ENCODE results near the gene MED26.

The MED26 gene

GRCh38 chr19:16611121-16611520 is 16.9 kb downstream of the MED26 start:
- no peak for DNase-seq

- DNase-seq, result no peak
These were observed 18.3 kb downstream of the MED26 start for GRCh38 chr19:16609511-16610200.

- no peak for DNase-seq
These were observed 19.7 kb downstream of the MED26 start for GRCh38 chr19:16608290-16608739.

GRCh38 chr19:16607819-16608218 is 20.2 kb downstream of the MED26 start:
- no peak for DNase-seq

GRCh38 chr19:16605553-16605994 is 22.4 kb downstream of the MED26 start:
- DNase-seq, result no peak

- DNase-seq, result no peak
These were observed 22.9 kb downstream of the MED26 start for GRCh38 chr19:16605115-16605514.

DNA sequence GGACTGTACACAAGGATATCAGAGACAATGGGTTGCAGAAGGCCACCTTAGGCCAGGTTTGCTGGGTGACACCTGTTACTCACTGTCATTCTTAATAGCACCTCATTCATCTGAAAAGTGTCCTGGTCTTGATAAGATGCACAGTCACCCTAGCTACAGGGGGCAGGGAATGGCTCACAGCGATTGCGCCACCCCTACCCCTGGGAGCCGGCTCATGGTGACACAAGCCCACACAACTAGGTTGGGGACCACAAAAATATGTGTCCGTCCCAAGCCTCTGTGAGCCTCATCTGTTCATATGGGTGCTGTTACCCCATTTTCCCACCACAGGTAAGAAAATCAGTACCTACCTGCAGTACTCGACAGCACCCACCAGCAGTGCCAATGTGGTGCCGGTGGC is 23.4 kb downstream of the MED26 start:
- no peak for DNase-seq

GRCh38 chr19:16603090-16603489 is 24.9 kb downstream of the MED26 start:
- no peak for DNase-seq

DNA sequence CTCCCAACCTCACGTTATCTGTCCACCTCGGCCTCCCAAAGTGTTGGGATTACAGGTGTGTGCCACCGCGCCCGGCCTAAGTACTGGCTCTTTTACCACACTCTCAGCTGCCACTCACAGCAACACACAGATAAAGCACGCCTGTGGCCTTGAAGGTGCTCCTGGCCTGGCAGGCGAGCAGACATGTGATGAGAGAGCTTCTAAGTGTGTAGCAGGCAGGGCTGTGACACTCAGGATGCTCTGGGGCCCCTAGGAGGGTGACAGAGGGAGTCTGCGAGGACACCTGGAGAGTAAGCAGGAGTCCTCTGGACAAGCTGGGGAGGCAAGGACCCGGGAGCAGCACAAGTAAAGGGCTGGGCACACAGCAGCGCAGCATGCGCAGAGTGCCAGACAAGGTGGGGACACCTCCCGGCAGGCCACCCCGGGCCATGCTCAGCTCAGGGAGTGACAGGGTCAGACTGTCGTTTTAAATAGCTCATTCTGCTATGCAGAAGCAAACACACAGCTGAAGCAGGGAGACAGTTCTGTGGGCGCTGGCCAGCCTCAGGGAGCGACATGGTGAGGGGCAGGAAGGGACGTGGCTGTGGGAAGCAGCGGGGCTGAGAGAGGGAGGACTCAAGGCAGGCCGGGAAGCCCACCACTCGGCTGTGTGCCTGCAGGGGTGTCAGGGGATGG is 26.5 kb downstream of the MED26 start:
- DNase-seq, result no peak

GRCh38 chr19:16600824-16601223 is 27.2 kb downstream of the MED26 start:
- DNase-seq, result no peak

GRCh38 chr19:16599655-16600346 is 28.2 kb downstream of the MED26 start:
- DNase-seq, result no peak

GRCh38 chr19:16598848-16599247 is 29.2 kb downstream of the MED26 start:
- no peak for DNase-seq

DNA sequence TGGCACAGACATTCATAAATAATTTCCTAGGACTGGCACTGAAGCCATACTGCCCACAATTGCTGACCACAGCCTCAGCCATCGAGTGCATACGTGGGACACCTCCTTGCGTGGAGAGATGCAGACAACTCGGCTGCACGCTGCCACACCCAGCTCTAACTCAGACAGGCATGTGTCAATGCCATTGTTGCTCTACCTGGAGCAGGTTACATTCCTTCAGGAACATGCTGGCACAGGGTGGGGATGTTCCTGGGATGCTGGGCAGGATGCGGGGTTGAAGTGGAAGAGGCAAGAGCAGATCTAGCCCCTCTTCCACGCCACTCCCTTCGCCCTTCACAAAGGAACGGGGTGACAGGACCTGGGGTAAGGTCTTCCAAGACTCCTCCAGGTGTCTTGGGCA is 31.6 kb downstream of the MED26 start:
- DNase-seq, result no peak

- DNase-seq, result no peak
These were observed 32.9 kb downstream of the MED26 start for GRCh38 chr19:16595097-16595496.

DNA sequence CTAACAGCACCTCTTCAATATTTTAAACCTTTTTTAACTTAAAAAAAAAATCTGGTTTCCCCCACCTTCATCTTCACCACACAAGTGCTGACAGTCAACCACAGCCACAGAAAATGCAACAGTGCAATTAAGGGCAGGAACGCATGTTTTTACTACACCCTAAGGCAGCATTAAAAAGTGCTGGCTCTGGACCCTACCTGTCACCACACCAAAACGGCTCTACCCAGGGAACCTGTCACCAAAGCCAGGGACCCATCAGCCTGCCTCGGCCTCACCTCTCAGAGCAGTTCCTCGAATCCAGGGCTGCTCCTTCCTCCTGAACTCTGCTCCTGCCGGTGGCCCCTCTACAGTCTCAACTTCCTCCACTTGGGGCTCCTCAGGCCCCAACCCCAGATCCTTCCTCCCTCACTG is 33.3 kb downstream of the MED26 start:
- no peak for DNase-seq

- no peak for DNase-seq
These were observed 33.8 kb downstream of the MED26 start for GRCh38 chr19:16594131-16594586.

DNA sequence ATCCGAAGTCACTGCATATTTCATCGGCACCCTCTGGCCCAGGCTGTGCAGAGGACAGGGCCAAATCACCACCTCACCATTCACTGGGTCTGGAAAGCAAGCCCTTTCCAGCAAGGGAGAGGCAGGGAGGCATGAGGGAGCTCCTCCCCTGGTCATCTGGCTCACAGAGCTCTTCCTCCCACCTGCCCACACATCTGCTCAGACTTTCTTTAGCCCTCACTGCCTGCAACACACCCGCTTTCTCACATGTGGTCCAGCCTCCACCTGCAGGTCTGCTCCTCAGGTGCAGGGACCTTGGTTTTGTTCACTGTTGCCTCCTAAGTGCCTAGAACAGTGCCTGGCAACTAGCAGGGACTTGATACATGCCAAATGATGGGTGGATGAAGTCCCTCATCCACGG is 34.8 kb downstream of the MED26 start:
- DNase-seq, result no peak

- DNase-seq, result no peak
These were observed 36.0 kb downstream of the MED26 start for GRCh38 chr19:16591803-16592556.

- DNase-seq, result no peak
These were observed 36.9 kb downstream of the MED26 start for GRCh38 chr19:16590876-16591802.

DNA sequence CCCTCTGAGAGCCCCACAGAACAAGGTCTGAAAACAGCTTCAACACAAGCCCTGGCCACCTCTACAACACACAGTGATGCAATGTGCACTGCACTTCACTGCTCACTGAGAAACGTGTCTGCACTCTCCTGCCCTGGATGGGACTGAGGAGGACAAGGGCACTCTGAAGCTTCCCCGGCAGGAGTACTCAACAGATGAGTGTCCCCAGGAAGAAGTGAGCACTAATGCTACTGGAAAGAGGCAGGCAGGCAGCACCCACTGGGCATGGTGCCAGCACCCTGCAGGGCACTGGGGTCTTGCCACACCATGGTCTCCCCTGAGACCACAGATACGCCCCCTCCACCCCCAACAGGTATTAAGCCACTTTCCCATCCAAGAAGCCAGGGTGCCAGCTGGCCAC is 38.1 kb downstream of the MED26 start:
- DNase-seq, result peak; percentile 27

- DNase-seq, result no peak
These were observed 39.0 kb downstream of the MED26 start for GRCh38 chr19:16588824-16589577.

All from SHP77 treated with DMSO at 0.1 percent for 48 hours (cell line).